Skeletal muscle tissue (tissue), 4 donors: ENCODE results near the gene JPH2. TPM values are rescaled to one million over a fixed set of nuclear protein-coding genes. Genes with fewer than 3 reads are reported as not detected.

ENCODE experiments used
- H3K27ac ChIP-seq: one replicate; pipeline ENCODE4 v1.7.0; 2013; ENCODE audit warnings: mild to moderate bottlenecking, low read depth, low read length, inconsistent platforms
- H3K27me3 ChIP-seq, 3 donors: one replicate each; pipeline ENCODE4 v1.7.0; 2013; ENCODE audit warnings: low read length in 3 of 3; ENCODE audit not compliant: control insufficient read depth in 3 of 3, insufficient read depth in 3 of 3
- H3K36me3 ChIP-seq, 3 donors: one replicate each; pipeline ENCODE4 v1.7.0; 2013; ENCODE audit warnings: low read length in 3 of 3; ENCODE audit not compliant: control insufficient read depth in 3 of 3, insufficient read depth in 3 of 3
- H3K4me1 ChIP-seq, 3 donors: one replicate each; pipeline ENCODE4 v1.7.0; 2013; ENCODE audit warnings: low read length in 3 of 3, mild to moderate bottlenecking in 3 of 3; ENCODE audit not compliant: control insufficient read depth in 3 of 3, insufficient read depth in 3 of 3
- H3K4me3 ChIP-seq, 3 donors: one replicate each; pipeline ENCODE4 v1.7.0; 2013; ENCODE audit warnings: low read length in 3 of 3
- H3K9ac ChIP-seq, 3 donors: one replicate each; pipeline ENCODE4 v1.7.0; 2013; ENCODE audit warnings: low read length in 3 of 3, mild to moderate bottlenecking in 3 of 3, moderate library complexity in 2 of 3, low read depth in 1 of 3
- H3K9me3 ChIP-seq, 3 donors: one replicate each; pipeline ENCODE4 v1.7.0; 2013; ENCODE audit warnings: low read length in 3 of 3; ENCODE audit not compliant: control insufficient read depth in 3 of 3
- total RNA-seq: library from RNA; depleted of rRNA; stranded (reverse); fragments of >200 nt; gene quantifications from one replicate; pipeline ENCODE4 v1.2.3, GENCODE V29; 2014
- donor health status: Osteomylitis.

The JPH2 gene
- total RNA-seq, 1 donor from 2014 or later: 85.1 TPM

- Histone ChIP-seq H3K9ac (no peak overlapping the region), H3K36me3 (no peaks in the 10 kb centered on the region), H3K9me3 (no peaks in the 10 kb centered on the region), H3K27ac (no peak overlapping the region), H3K4me3 (no peak overlapping the region), H3K27me3 (peaks cover 3 to 11% (median 6%) of the 10 kb centered on the region in 3 donors), H3K4me1 (peaks cover 0 to 2% (median under 1%) of the 10 kb centered on the region in 3 donors)
Observed at GRCh38 chr20:44069203-44070011, 117.6 kb downstream of the JPH2 start.

DNA sequence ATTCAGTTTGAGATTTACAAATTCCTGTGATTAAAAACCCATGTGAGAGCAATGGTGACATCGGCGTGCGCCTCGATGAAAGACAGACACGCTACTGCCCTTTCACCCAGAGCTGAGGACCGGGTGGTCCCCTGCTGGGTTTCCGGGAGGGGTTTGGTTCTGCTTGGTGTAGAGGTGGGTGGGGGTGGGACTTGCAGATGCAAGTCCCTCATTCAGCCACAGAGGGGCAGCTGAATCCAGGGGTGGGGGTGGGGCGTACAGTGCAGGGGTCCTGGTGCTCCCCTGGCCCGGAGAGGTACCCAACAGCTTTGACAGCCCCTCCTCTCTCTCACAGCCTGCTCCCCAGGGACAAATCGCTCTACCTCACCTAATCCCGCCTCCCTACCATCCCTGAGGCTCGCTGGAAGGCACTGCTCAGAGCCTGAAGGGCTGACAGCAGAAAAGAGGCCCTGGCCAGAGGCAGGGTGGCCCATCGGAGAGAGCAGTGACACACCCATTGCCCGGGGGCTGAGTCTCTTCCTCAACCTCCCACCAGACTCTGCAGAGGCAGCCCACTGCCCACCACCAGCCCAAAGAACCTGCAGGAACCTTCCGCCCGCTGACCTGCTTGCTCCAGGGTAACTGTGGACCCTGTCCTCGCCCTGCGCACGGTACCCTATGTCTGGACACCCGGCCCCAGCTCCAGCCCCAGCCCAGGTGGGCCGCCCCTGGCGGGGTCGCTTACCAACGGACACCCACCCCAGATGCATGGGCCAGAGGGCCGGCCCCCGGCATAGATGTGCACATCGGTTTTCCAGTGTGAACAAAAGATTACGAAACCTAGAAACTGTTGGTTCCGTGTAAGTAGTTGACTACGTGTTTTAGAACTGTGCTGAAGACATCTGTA lies 118.4 kb downstream of the JPH2 start:
- Histone ChIP-seq H3K9me3 (no peaks in the 10 kb centered on the region), H3K4me3 (no peak overlapping the region), H3K4me1 (no peaks in the 10 kb centered on the region), H3K9ac (no peak overlapping the region), H3K27me3 (peaks cover 3 to 11% (median 6%) of the 10 kb centered on the region in 3 donors), H3K36me3 (no peaks in the 10 kb centered on the region), H3K27ac (no peak overlapping the region)

DNA sequence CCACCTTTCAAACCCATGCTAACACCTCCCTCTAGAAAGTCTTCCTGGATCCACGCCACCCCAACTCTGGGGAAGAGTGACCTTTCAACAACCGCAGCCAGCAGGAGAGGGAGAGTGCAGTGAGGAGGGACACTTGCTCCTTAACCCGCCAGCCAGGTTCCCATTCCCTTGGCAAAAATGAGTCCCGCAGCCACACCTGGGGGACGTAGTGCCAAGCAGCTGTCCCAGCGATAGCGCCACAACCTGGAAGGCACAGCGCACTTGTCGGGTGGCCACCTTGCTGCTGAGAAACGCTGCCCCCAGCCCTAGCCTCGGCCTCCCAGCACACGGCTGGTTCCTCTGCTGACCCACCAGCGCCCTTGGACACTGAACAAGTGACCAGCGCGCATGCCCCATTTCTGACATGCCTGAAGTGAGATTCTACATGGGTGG lies 119.3 kb downstream of the JPH2 start:
- Histone ChIP-seq H3K4me3 (no peak overlapping the region), H3K27me3 (peaks cover 3 to 11% (median 6%) of the 10 kb centered on the region in 3 donors), H3K27ac (no peak overlapping the region), H3K9ac (no peak overlapping the region), H3K4me1 (no peaks in the 10 kb centered on the region), H3K9me3 (no peaks in the 10 kb centered on the region), H3K36me3 (no peaks in the 10 kb centered on the region)

DNA sequence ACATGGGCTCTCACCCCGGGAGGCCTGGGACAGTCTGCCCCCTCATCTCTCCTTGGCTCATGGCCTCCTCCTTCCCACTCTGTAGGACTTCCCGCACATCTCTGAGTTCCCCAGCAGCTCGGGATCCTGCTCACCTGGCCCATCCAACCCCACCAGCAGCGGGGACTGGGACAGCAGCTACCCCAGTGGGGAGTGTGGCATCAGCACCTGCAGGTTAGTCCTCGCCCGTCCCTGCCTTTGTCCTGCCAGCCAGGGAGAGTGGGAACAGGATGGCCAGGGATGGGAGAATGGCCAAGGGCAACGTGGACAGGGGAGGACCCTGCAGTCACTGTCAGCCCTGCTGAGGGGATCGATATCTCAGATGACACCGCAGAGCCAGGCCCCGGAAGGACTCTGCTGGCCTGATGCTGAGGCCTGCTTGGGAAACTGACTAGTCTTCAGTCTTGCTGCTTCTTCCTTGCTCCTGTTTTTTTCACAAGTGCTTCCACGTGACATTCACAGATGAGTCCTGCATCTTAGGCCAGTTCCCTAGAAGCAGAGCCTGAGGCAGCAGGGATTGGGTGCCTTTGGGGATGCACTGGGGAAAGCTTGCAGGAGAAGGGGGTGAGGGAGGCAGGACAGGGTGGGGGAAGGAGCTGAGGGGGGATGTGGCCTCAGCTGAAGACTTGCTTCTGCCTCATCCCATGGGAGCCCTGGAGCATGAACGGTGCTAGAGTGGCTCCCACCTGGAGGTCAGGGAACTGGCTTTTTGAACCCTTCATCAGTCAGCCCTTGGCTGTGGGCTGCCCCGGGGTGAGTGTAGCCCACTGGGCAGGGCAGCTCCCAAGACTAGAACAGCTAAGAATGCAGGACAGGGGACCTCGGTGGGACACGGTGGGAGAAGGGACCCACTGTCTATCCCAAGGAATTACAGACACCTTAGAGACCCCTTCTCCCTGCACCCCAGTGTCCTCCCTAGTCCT lies 120.1 kb downstream of the JPH2 start:
- no peak overlapping the region for H3K27ac ChIP-seq
- H3K27me3 ChIP-seq: peaks cover 3 to 11% (median 6%) of the 10 kb centered on the region in 3 donors
- H3K4me3 ChIP-seq: no peak overlapping the region
- H3K36me3 ChIP-seq: no peaks in the 10 kb centered on the region
- no peaks in the 10 kb centered on the region for H3K4me1 ChIP-seq
- no peaks in the 10 kb centered on the region for H3K9me3 ChIP-seq
- no peak overlapping the region for H3K9ac ChIP-seq

- Histone ChIP-seq H3K27ac (no peak overlapping the region), H3K4me3 (no peak overlapping the region), H3K27me3 (peaks cover 3 to 10% (median 6%) of the 10 kb centered on the region in 3 donors), H3K36me3 (no peaks in the 10 kb centered on the region), H3K4me1 (no peaks in the 10 kb centered on the region), H3K9me3 (no peaks in the 10 kb centered on the region), H3K9ac (no peak overlapping the region)
Observed at GRCh38 chr20:44065401-44066340, 121.3 kb downstream of the JPH2 start.

DNA sequence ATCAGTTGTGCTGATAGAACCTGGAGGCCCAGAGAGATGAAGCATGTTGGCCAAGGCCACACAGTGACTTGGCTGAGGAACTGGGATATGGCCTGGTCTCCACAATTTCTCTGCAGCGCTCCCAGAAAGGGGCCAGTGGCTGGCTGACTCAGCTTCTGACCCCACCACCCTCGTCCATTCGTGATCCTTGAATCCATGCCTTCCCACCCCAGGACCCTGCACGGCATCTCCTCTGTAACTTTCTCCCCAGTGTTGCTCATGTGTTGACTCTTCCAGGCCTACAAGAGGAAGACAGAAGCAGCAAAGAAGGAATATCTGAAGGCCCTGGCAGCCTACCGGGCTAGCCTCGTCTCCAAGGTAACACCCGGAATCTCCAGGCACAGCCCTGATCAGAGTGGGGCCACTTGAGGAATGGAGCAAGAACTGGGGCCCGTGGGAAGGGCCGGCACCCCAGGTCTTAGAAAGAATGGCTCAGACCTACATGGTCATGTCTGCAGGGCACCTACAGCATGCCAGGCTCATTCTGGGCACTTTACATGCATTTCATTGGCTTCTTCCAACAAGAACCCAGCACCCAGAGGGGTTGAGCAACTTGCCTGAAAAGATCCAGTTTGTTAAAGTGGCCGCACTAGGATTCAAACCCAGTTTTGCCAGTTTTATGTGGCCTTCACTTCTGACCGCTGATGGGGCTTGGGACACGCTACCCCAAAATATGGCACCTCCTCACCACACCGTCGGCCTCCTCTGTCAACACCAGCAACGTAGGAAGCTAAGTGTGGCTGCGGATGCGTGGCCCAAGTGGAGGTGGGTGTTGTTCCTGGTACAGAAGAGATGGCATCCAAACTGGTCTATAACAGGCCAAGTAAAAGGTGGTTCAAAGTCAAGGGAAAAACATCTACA lies 122.2 kb downstream of the JPH2 start:
- Histone ChIP-seq H3K4me1 (no peaks in the 10 kb centered on the region), H3K36me3 (no peaks in the 10 kb centered on the region), H3K9me3 (no peaks in the 10 kb centered on the region), H3K9ac (no peak overlapping the region), H3K27me3 (peaks cover 3 to 9% (median 6%) of the 10 kb centered on the region in 3 donors), H3K27ac (no peak overlapping the region), H3K4me3 (no peak overlapping the region)
